ENCODE measurements around the gene TTC34. TPM values are rescaled to one million over a fixed set of nuclear protein-coding genes. Genes with fewer than 3 reads are reported as not detected.

The TTC34 gene
- total and polyA plus RNA-seq, 9 of the 15 experiments (the other 6 are each of a cell fraction or from before 2014, with no cell fraction given) = 0.03 to 0.38 (median 0.05) TPM; not detected in 2

- no peak for DNase-seq (ENCODE audit: extremely low read depth in 1 of 4, low spot score in 3 of 4)
- Histone ChIP-seq H3K27me3 (ENCODE audit: control insufficient read depth in 2 of 2, insufficient read depth in 2 of 2, low read length in 2 of 2) (no peaks in the 10 kb centered on the region; a peak in 1 of 5 replicates), H4K20me1 (replicated peaks; ENCODE audit: control insufficient read depth, insufficient read depth, low read length) (no peaks in the 10 kb centered on the region), H3K9ac (ENCODE audit: insufficient read depth in 1 of 2, low read depth in 2 of 2, low read length in 2 of 2) (no peak overlapping the region), H3K4me3 (no peak overlapping the region), H3K79me2 (ENCODE audit: control insufficient read depth, insufficient read depth, low read length) (no peaks in the 10 kb centered on the region), H3K9me3 (replicated peaks; ENCODE audit: control insufficient read depth, insufficient read depth, low read depth, low read length) (no peaks in the 10 kb centered on the region), H3K9me1 (ENCODE audit: control insufficient read depth, insufficient read depth, low read length) (no peaks in the 10 kb centered on the region), H3K4me2 (ENCODE audit: insufficient read depth, low read length) (no peak overlapping the region), H2AFZ (ENCODE audit: low read depth, low read length) (no peak overlapping the region), H3K36me3 (ENCODE audit: control insufficient read depth, insufficient read depth, low read length) (no peaks in the 10 kb centered on the region), H3K4me1 (replicated peaks in 1 of 2; ENCODE audit: control insufficient read depth in 2 of 2, insufficient read depth in 2 of 2, low read length in 2 of 2) (peaks cover 0 to 3% of the 10 kb centered on the region in 2 experiments; a peak in 1 of 5 replicates), H3K27ac (ENCODE audit: extremely low read depth, low read depth, low read length) (no peak overlapping the region)
- ChIA-PET POLR2A (interaction anchor here (0.7 kb wide), 1 partner anchor 36 kb away, joined by 4 read pairs; no protein-coding TSS in a partner anchor), CTCF (ENCODE audit: low intra/inter-chr PET ratio) (no interaction called here)
- no peak for FAIRE-seq
- intact Hi-C loops (cut with micrococcal nuclease) = no loop called here
- under 1% methylated on average over 18 of the region's 18 CpGs for WGBS (ENCODE audit: insufficient coverage, low coverage, missing lambda C conversion rate)
- ATAC-seq = no peak
- TF ChIP-seq ELF1 (tag; IDR thresholded peaks at IDR 0.05) (no peak), ZNF143 (CRISPR knock-in tag; IDR thresholded peaks at IDR 0.05) (no peak), IRF1 (CRISPR knock-in tag; IDR thresholded peaks at IDR 0.05; ENCODE audit: borderline replicate concordance) (no peak), THAP7 (CRISPR knock-in tag; IDR thresholded peaks at IDR 0.05) (no peak), RCOR1 (IDR thresholded peaks at IDR 0.05; ENCODE audit: borderline replicate concordance in 1 of 2, low read depth in 2 of 2, low read length in 2 of 2) (no peak), ZBTB2 (IDR thresholded peaks at IDR 0.05) (no peak), RBM17 (IDR thresholded peaks at IDR 0.05; ENCODE audit: borderline replicate concordance, low read depth, low read length) (no peak), ZMIZ1 (IDR thresholded peaks at IDR 0.05; ENCODE audit: low read depth in 2 of 2, low read length in 2 of 2) (no peak)
- in situ Hi-C loops (cut with MboI) = loop anchor here (10.0 kb wide), 1 partner anchor 599 kb away; no protein-coding TSS in a partner anchor
- no TSS peak for BruUV-seq (replicated peaks)
Measured at GRCh38 chr1:2825487-2826189, 24.1 kb upstream of the TTC34 start.
